K562 (cell line): ENCODE data around the gene FOXN3. TPM values are rescaled to one million over a fixed set of nuclear protein-coding genes. Genes with fewer than 3 reads are reported as not detected.
A peak's percentile ranks its signal among the peaks of the same experiment; 100 is the strongest.

ENCODE experiments used
- ATAC-seq: fragments of 200-7000 bp; cut with Tn5 transposase; 3 replicates; pipeline ENCODE4 v1.9.1; 2020; ENCODE audit warnings: moderate library complexity
- BruUV-seq: library from RNA; stranded (reverse); fragments of 400-500 nt; replicated peaks from 2 replicates; lab custom pipeline; 2021; lab: Mats Ljungman, UMichigan
- CTCF ChIA-PET: fragments of 300-600 bp; formaldehyde crosslinking; extraction: SDS; loops from one replicate; lab custom pipeline; 2021; ENCODE audit warnings: low intra/inter-chr PET ratio; lab: Yijun Ruan, JAX
- POLR2A ChIA-PET: fragments of 300-600, 350-650 bp; sonication (Branson Sonifier 250); formaldehyde crosslinking; extraction: SDS; loops from one replicate; lab custom pipeline; 2021; ENCODE audit warnings: antibody characterized with exemption, inconsistent platforms; lab: Yijun Ruan, JAX
- DNase-seq, 4 experiments: peaks; one replicate each; pipeline versions ENCODE4 v3.0.0 to v3.0.0-alpha.2; 2011 to 2018; ENCODE audit warnings: low spot score in 3 of 4, mixed read lengths in 3 of 4; ENCODE audit errors: extremely low read depth in 1 of 4
- FAIRE-seq: peaks from 2 replicates; lab custom pipeline; 2011; peaks lifted over from hg19 to GRCh38; lab: Jason Lieb, UNC
- H2AFZ ChIP-seq: 2 replicates; pipeline ENCODE4 v1.6.0; 2011; ENCODE audit warnings: low read depth, low read length, control low read depth, inconsistent platforms
- H3K27ac ChIP-seq: fragments of 200-600 bp; 3 replicates; pipeline ENCODE4 v1.8.0; 2011; ENCODE audit warnings: low read depth, mild to moderate bottlenecking, control low read depth, inconsistent platforms, low read length, moderate library complexity, mixed read lengths; ENCODE audit errors: extremely low read depth
- H3K27me3 ChIP-seq, 2 experiments: fragments of 300-600 bp in 1 of 2; 2 replicates in 1 of 2; 3 replicates in 1 of 2; pipeline versions ENCODE4 v1.6.0 to v1.8.0; 2011; ENCODE audit warnings: inconsistent platforms in 2 of 2, low read length in 2 of 2, mild to moderate bottlenecking in 1 of 2, mixed read lengths in 1 of 2, moderate library complexity in 1 of 2; ENCODE audit not compliant: control insufficient read depth in 2 of 2, insufficient read depth in 2 of 2
- H3K36me3 ChIP-seq: fragments of 300-600 bp; 3 replicates; pipeline ENCODE4 v1.8.0; 2011; ENCODE audit warnings: mild to moderate bottlenecking, low read length, inconsistent platforms; ENCODE audit not compliant: control insufficient read depth, insufficient read depth
- H3K4me1 ChIP-seq, 2 experiments: fragments of 200-600 bp in 1 of 2; replicated peaks in 1 of 2; 2 replicates in 1 of 2; 3 replicates in 1 of 2; pipeline versions ENCODE4 v1.5.1 to v1.8.0; 2011; ENCODE audit warnings: inconsistent platforms in 2 of 2, low read length in 2 of 2, mild to moderate bottlenecking in 1 of 2, mixed read lengths in 1 of 2, moderate library complexity in 1 of 2; ENCODE audit not compliant: control insufficient read depth in 2 of 2, insufficient read depth in 2 of 2
- H3K4me2 ChIP-seq: 2 replicates; pipeline ENCODE4 v1.6.1; 2011; ENCODE audit warnings: low read length, control low read depth, inconsistent platforms, mixed read lengths; ENCODE audit not compliant: insufficient read depth
- H3K4me3 ChIP-seq: fragments of 200-600 bp; sonication (generic), shearing (Covaris generic); 2 replicates; pipeline ENCODE4 v1.5.1; 2016; ENCODE audit warnings: control low read depth, inconsistent platforms
- H3K79me2 ChIP-seq: fragments of 200-600 bp; 3 replicates; pipeline ENCODE4 v1.8.0; 2011; ENCODE audit warnings: low read length, inconsistent platforms; ENCODE audit not compliant: control insufficient read depth, insufficient read depth
- H3K9ac ChIP-seq, 2 experiments: 2 replicates each; pipeline versions ENCODE4 v1.6.0 to v1.6.1; 2011; ENCODE audit warnings: low read depth in 2 of 2, low read length in 2 of 2, control low read depth in 1 of 2, inconsistent platforms in 1 of 2, mild to moderate bottlenecking in 1 of 2, mixed read lengths in 1 of 2; ENCODE audit not compliant: insufficient read depth in 1 of 2
- H3K9me1 ChIP-seq: one replicate; pipeline ENCODE4 v1.6.0; 2011; ENCODE audit warnings: inconsistent platforms, mild to moderate bottlenecking, low read length, moderate library complexity; ENCODE audit not compliant: control insufficient read depth, insufficient read depth
- H3K9me3 ChIP-seq: replicated peaks from 2 replicates; pipeline ENCODE4 v1.5.1; 2011; ENCODE audit warnings: low read depth, low read length, inconsistent platforms; ENCODE audit not compliant: control insufficient read depth, insufficient read depth
- H4K20me1 ChIP-seq: replicated peaks from 2 replicates; pipeline ENCODE4 v1.6.1; 2011; ENCODE audit warnings: low read length, inconsistent platforms, mixed read lengths; ENCODE audit not compliant: control insufficient read depth, insufficient read depth
- BACH1 ChIP-seq: fragments of 200-800 bp; sonication (Bioruptor generic); IDR thresholded peaks from 2 replicates; pipeline ENCODE4 v1.6.1; 2016; ENCODE audit warnings: missing genetic modification characterization, missing compliant biosample characterization
- FOSL1 ChIP-seq: fragments of 200-800 bp; sonication (Bioruptor generic); conservative IDR thresholded peaks from 2 replicates; pipeline ENCODE4 v1.6.1; 2016; ENCODE audit warnings: missing genetic modification characterization, missing compliant biosample characterization
- HDAC8 ChIP-seq: fragments of 450-650 bp; IDR thresholded peaks from 2 replicates; pipeline ENCODE4 v1.6.1; 2016; ENCODE audit warnings: mild to moderate bottlenecking, missing genetic modification characterization, moderate library complexity, missing compliant biosample characterization
- HIVEP1 ChIP-seq: fragments of 250-450 bp; sonication (Bioruptor Pico); IDR thresholded peaks from 2 replicates; pipeline ENCODE4 v1.4.0; 2020; ENCODE audit warnings: mild to moderate bottlenecking
- KLF16 ChIP-seq: IDR thresholded peaks from 2 replicates; pipeline ENCODE4 v1.6.1; 2016; ENCODE audit warnings: antibody characterized with exemption
- NEUROD1 ChIP-seq: fragments of 150-350 bp; IDR thresholded peaks from 2 replicates; pipeline ENCODE4 v1.6.1; 2014; ENCODE audit warnings: borderline replicate concordance, low read length, low read depth; ENCODE audit not compliant: partially characterized antibody
- TCFL5 ChIP-seq: fragments of 250-450 bp; sonication (Bioruptor Pico); conservative IDR thresholded peaks from 2 replicates; pipeline ENCODE4 v1.6.1; 2021; ENCODE audit warnings: mild to moderate bottlenecking, moderate library complexity, matching md5 sums
- ZNF449 ChIP-seq: fragments of 250-450 bp; sonication (Bioruptor Pico); IDR thresholded peaks from 2 replicates; pipeline ENCODE4 v1.8.0; 2022; ENCODE audit warnings: moderate library complexity, mild to moderate bottlenecking, inconsistent platforms
- ZNF785 ChIP-seq: fragments of 250-450 bp; sonication (Bioruptor Pico); IDR thresholded peaks from 2 replicates; pipeline ENCODE4 v1.4.0; 2020; ENCODE audit warnings: mild to moderate bottlenecking
- WGBS: fragments of 100-300 bp; shearing (Covaris generic); methylation state at CpG from one replicate; pipeline ENCODE4 v1.1.6; 2016; ENCODE audit warnings: low coverage, mixed read lengths; ENCODE audit not compliant: insufficient coverage; ENCODE audit errors: missing lambda C conversion rate; 5-methylcytosine and 5-hydroxymethylcytosine counted together
- in situ Hi-C: fragments of 300-500 bp; cut with MboI; formaldehyde crosslinking; loops from 4 replicates; pipeline ENCODE4 v1.15.0; 2018; ENCODE audit warnings: inconsistent platforms, mixed read lengths
- intact Hi-C: fragments of 100-400 bp; cut with micrococcal nuclease; formaldehyde crosslinking; loops from 2 replicates; pipeline ENCODE4 v1.14.2; 2022
- polyA plus RNA-seq, 8 experiments: library from polyadenylated mRNA; depleted of rRNA in 4 of 8; stranded (reverse) in 5 of 8; unstranded in 3 of 8; fragments of >200 nt; fragmentation: Nextera tagmentation in 2 of 8; fragmentation: Illumina TruSeq in 1 of 8; extraction: Ambion mirVana in 2 of 8; extraction: Trizol in 1 of 8; gene quantifications; 2 replicates each; pipeline versions ENCODE4 v1.2.1 to v1.2.3, GENCODE V29; 2011 to 2014; ENCODE audit warnings: inconsistent platforms in 1 of 8, missing spikeins in 1 of 8
- total RNA-seq, 7 experiments: library from RNA; depleted of rRNA in 6 of 7; stranded (reverse); fragments of >200 nt in 6 of 7; fragmentation: Illumina TruSeq in 2 of 7; extraction: Trizol in 2 of 7; gene quantifications; 2 replicates each; pipeline versions ENCODE4 v1.2.1 to v1.2.3, GENCODE V29; 2011 to 2021; ENCODE audit warnings: low replicate concordance in 1 of 7
- TF ChIP-seq, protein P1 (sequence below): fragments of 450-650 bp; conservative IDR thresholded peaks from 2 replicates; pipeline ENCODE4 v1.6.1; 2016; ENCODE audit warnings: missing genetic modification characterization, low read depth, mild to moderate bottlenecking, control low read depth, missing compliant biosample characterization
- TF ChIP-seq, protein P2 (sequence below): fragments of 250-450 bp; sonication (Bioruptor Pico); IDR thresholded peaks from 2 replicates; pipeline ENCODE4 v1.8.0; 2022; ENCODE audit warnings: inconsistent platforms, mild to moderate bottlenecking, moderate library complexity, borderline replicate concordance

Gene FOXN3
- total and polyA plus RNA-seq, 9 of the 15 experiments (the other 6 are each of a cell fraction or from before 2014, with no cell fraction given) = 0.07 to 1.3 (median 0.40) TPM

- TF ChIP-seq, protein P1, sequence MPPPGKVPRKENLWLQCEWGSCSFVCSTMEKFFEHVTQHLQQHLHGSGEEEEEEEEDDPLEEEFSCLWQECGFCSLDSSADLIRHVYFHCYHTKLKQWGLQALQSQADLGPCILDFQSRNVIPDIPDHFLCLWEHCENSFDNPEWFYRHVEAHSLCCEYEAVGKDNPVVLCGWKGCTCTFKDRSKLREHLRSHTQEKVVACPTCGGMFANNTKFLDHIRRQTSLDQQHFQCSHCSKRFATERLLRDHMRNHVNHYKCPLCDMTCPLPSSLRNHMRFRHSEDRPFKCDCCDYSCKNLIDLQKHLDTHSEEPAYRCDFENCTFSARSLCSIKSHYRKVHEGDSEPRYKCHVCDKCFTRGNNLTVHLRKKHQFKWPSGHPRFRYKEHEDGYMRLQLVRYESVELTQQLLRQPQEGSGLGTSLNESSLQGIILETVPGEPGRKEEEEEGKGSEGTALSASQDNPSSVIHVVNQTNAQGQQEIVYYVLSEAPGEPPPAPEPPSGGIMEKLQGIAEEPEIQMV (tag) = no peak
- TF ChIP-seq HIVEP1 (CRISPR knock-in tag) (no peak), BACH1 (tag) (no peak), ZNF449 (CRISPR knock-in tag) (no peak)
- TF ChIP-seq, all 486 proteins: peak for 3
Observed at GRCh38 chr14:89160437-89160836, 256.6 kb downstream of the FOXN3 start (continued).

DNA sequence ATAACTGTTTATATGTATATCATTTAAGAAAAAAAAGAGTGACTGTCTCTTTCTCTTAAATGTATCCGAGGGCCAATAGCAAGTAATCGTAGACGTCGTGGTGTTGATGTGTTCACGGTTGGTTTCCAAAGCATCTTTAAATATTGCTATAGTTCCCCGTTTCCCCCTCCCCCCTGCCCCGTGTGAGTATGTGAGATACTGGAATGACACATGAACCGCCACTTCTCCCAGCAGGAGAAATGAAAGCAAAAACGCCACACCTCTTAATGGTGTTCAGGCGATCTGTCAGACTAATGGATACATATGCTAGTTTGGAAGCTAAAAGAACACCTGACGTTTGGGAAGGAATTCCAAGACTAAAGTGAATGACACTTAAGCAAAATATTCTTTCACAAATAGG, 258.3 kb downstream of the FOXN3 start:
- no peak for FAIRE-seq
- H3K9ac ChIP-seq = peak overlapping the region in 1 of 2 experiments; percentile 46; a peak in 1 of 4 replicates
- H3K27me3 ChIP-seq = no peaks in the 10 kb centered on the region
- H2AFZ ChIP-seq = peak overlapping the region; percentile 89
- CTCF ChIA-PET = interaction anchor here (0.6 kb wide), 1 partner anchor 250 kb away, joined by 3 read pairs; no protein-coding TSS in a partner anchor
- POLR2A ChIA-PET = no interaction called here
- peaks cover 9 to 17% of the 10 kb centered on the region in 2 experiments; a peak in 4 of 5 replicates for H3K4me1 ChIP-seq
- H3K27ac ChIP-seq = peak overlapping the region; percentile 52; the same call in 2 of the 3 replicates
- H3K9me3 ChIP-seq = no peaks in the 10 kb centered on the region
- H4K20me1 ChIP-seq = no peaks in the 10 kb centered on the region
- intact Hi-C loops = no loop called here
- peak overlapping the region; percentile 66 for H3K4me2 ChIP-seq
- H3K79me2 ChIP-seq = no peaks in the 10 kb centered on the region
- peak; percentile 81 for ATAC-seq
- no peaks in the 10 kb centered on the region for H3K36me3 ChIP-seq
- BruUV-seq = no TSS peak
- 0% methylated on average over 9 of the region's 11 CpGs for WGBS
- in situ Hi-C loops = no loop called here
- no peak overlapping the region for H3K4me3 ChIP-seq
- DNase-seq = peak; percentile 20 to 67 (median 33)
- H3K9me1 ChIP-seq = no peaks in the 10 kb centered on the region
- TF ChIP-seq HDAC8 (tag) = no peak
- no peak for TF ChIP-seq KLF16
- no peak for TF ChIP-seq ZNF785 (CRISPR knock-in tag)
- TF ChIP-seq FOSL1 (tag) = peak; percentile 40; the same call in 1 of the 2 replicates
- TF ChIP-seq, protein P2, sequence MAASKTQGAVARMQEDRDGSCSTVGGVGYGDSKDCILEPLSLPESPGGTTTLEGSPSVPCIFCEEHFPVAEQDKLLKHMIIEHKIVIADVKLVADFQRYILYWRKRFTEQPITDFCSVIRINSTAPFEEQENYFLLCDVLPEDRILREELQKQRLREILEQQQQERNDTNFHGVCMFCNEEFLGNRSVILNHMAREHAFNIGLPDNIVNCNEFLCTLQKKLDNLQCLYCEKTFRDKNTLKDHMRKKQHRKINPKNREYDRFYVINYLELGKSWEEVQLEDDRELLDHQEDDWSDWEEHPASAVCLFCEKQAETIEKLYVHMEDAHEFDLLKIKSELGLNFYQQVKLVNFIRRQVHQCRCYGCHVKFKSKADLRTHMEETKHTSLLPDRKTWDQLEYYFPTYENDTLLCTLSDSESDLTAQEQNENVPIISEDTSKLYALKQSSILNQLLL (CRISPR knock-in tag) = no peak
- TF ChIP-seq NEUROD1 = no peak
- TF ChIP-seq TCFL5 = no peak
